Activated T-helper 1 cell treated with anti-CD3 and anti-CD28 coated beads, Interleukin-12 subunit alpha, Interleukin-12 subunit beta, Interleukin-2, Interleukin-4 antibody, amounts not matched to agents 30 ng/mL and 10 ng/mL and 1 ng/mL, durations not matched to agents 14 hours and 24 hours and 36 hours (primary cell): ENCODE data around the gene RIC8B. TPM values are rescaled to one million over a fixed set of nuclear protein-coding genes. Genes with fewer than 3 reads are reported as not detected.
"Not testable (repeated sequence)": the region's sequence is repeated elsewhere in the genome, so short reads cannot be mapped to it uniquely, and the experiment has no call there.

Experiments
- DNase-seq: peaks from one replicate; pipeline ENCODE4 v3.0.0; 2021; ENCODE audit warnings: low spot score
- H3K27ac Mint-ChIP-seq: one replicate; pipeline ENCODE4 v1.8.0; 2021; ENCODE audit warnings: mild to moderate bottlenecking, mixed read lengths
- H3K27me3 Mint-ChIP-seq: one replicate; pipeline ENCODE4 v1.8.0; 2022; ENCODE audit warnings: mild to moderate bottlenecking, moderate library complexity, mixed read lengths; ENCODE audit not compliant: insufficient read depth
- H3K36me3 Mint-ChIP-seq: one replicate; pipeline ENCODE4 v1.8.0; 2021; ENCODE audit warnings: low read depth, mixed read lengths
- H3K4me1 Mint-ChIP-seq: one replicate; pipeline ENCODE4 v1.8.0; 2021; ENCODE audit warnings: low read depth, mixed read lengths
- H3K4me3 Mint-ChIP-seq: one replicate; pipeline ENCODE4 v1.8.0; 2021; ENCODE audit warnings: mild to moderate bottlenecking, moderate library complexity, mixed read lengths
- H3K9me3 Mint-ChIP-seq: one replicate; pipeline ENCODE4 v1.8.0; 2021; ENCODE audit warnings: mixed read lengths
- intact Hi-C: fragments of 100-400 bp; cut with micrococcal nuclease; formaldehyde crosslinking; loops from one replicate; pipeline ENCODE4 v1.15.1; 2024
- total RNA-seq: library from RNA; stranded (reverse); gene quantifications from 2 replicates; pipeline ENCODE4 v1.2.3, GENCODE V29; 2022

Gene RIC8B, protein sequence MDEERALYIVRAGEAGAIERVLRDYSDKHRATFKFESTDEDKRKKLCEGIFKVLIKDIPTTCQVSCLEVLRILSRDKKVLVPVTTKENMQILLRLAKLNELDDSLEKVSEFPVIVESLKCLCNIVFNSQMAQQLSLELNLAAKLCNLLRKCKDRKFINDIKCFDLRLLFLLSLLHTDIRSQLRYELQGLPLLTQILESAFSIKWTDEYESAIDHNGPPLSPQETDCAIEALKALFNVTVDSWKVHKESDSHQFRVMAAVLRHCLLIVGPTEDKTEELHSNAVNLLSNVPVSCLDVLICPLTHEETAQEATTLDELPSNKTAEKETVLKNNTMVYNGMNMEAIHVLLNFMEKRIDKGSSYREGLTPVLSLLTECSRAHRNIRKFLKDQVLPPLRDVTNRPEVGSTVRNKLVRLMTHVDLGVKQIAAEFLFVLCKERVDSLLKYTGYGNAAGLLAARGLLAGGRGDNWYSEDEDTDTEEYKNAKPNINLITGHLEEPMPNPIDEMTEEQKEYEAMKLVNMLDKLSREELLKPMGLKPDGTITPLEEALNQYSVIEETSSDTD
- 11.4 and 12.3 TPM in 2 replicates for total RNA-seq

DNA sequence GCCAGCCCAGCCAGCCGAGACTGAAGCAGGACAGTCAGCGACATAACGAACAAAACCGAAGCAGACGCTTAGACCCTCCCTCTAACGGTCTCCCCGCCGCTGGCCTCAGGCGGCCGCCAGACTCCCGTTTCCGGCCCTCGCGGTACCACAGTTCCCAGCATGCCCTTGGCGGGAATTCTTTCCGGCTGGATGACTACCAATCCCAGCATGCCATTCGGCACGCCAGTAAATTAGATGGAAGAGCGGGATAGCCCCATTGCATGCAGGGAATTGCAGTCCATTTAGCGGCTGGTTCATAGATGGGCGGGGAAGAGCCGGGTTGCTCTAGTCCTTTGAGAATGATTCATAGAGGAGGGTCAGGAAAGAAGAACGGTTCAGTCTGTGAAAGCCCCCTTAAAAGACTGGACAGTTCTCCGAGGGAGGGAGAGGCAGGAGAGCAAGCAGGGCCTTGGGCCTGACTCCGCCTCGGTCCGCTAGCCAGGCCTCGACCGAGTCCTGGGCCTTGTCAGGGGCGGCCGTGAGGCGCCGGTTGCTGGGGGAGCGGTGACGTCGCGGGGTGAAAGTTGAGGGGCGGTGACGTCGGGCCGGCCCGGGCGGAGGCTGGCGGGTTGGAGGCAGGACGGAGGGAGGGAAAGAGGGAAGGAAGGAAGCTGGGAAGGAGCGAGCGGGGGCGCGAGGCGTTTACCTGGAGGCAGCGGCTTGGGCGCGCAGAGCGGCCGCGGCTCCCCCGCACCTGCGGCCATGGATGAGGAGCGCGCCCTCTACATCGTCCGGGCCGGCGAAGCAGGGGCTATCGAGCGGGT, at the start of gene RIC8B:
RIC8B (plus strand) TSS at position 678 of the 803 bp plus-strand sequence; CDS start at position 742, 64 bp downstream.
- intact Hi-C loops: loop anchor here (1.0 to 10.0 kb wide), 9 partner anchors 26 to 913 kb away; partner anchors contain the start of genes CRY1, POLR3B, PWP1 and TCP11L2
- H3K4me3 Mint-ChIP-seq: peak within 1 kb of the TSS; percentile 100
- H3K36me3 Mint-ChIP-seq: peaks cover 11% of the 10 kb centered on the region
- peaks cover 37% of the 10 kb centered on the region for H3K4me1 Mint-ChIP-seq
- H3K27ac Mint-ChIP-seq: peak within 1 kb of the TSS; percentile 98
- no peaks in the 10 kb centered on the region for H3K9me3 Mint-ChIP-seq
- peak; percentile 77 for DNase-seq
- H3K27me3 Mint-ChIP-seq: no peaks in the 10 kb centered on the region

DNA sequence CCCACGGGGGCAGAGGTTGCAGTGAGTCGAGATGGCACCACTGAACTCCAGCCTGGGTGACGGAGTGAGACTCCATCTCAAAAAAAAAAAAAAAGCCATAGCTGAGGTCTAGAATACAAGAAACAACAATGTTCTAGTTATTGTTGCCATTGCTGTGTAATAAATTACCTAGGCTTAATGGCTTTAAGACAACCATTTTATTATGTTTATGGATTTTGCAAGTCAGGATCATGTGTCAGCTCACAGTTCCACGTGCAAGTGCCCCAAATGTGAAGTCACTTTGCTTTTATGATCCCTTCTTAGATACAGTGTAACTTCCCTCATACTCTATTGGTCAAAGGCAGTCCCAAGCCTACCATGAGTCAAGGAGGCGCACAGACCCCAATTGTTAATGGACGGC, 49.5 kb upstream of the RIC8B start:
- H3K27ac Mint-ChIP-seq: no peak overlapping the region
- DNase-seq: no peak
- no peak overlapping the region for H3K4me3 Mint-ChIP-seq
- no peaks in the 10 kb centered on the region for H3K36me3 Mint-ChIP-seq
- peaks cover 3% of the 10 kb centered on the region for H3K27me3 Mint-ChIP-seq
- intact Hi-C loops: loop anchor here (5.0 kb wide), 1 partner anchor 192 kb away; no protein-coding TSS in a partner anchor
- H3K9me3 Mint-ChIP-seq: no peaks in the 10 kb centered on the region
- no peaks in the 10 kb centered on the region for H3K4me1 Mint-ChIP-seq

DNA sequence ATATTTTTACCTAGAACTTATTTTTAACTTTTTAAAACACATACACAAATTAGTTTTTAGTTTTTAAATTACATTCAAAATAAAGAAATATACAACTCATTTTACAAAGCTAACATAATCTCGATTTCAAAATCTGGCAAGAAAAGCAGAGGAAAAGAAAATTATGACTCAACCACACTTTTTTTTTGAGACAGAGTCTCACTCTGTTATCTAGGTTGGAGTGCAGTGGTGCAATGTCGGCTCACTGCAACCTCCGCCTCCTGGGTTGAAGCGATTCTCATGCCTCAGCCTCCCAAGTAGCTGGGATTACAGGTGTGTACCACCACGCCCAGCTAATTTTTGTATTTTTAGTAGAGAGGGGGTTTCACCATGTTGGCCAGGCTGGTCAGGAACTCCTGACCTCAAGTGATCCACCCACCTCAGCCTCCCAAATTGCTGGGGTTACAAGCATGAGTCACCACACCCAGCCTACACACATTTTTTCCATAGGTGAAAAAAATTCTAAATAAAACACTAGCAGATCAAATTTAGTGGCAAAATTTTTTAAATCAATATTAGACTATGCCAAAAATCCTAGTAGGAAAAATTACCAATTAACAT, 47.8 kb upstream of the RIC8B start:
- not testable (repeated sequence) for DNase-seq, H3K36me3 Mint-ChIP-seq

DNA sequence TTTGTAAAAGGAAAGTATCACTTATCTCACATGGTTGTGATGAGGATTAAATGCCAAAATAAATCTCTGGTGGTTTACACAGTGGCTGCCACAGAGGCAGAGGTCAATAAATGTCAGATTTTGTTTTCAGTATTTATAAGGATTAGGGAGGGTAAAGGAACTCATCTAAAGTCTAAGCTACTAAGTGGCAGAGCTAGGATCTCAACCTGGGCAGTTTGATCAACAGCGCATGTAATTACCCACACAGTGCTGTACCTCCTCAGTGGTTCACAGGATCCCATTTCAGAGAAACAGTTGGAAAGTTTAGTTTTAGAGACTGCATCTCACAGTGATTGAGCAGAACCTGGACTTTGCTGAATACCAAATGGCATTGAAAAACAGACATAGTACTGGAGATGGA, 44.9 kb upstream of the RIC8B start:
- intact Hi-C loops: loop anchor here (2.0 to 5.0 kb wide), 2 partner anchors 45 to 188 kb away; partner anchors contain the start of gene RIC8B
- Mint-ChIP-seq H3K36me3 (no peaks in the 10 kb centered on the region), H3K9me3 (no peaks in the 10 kb centered on the region), H3K27me3 (no peaks in the 10 kb centered on the region), H3K4me1 (no peaks in the 10 kb centered on the region), H3K27ac (no peak overlapping the region), H3K4me3 (no peak overlapping the region)
- no peak for DNase-seq

More for the DNA sequence above, 47.8 kb upstream of the RIC8B start:
- not testable (repeated sequence) for H3K4me3 Mint-ChIP-seq, H3K9me3 Mint-ChIP-seq, H3K4me1 Mint-ChIP-seq, H3K27ac Mint-ChIP-seq, H3K27me3 Mint-ChIP-seq
- intact Hi-C loops: loop anchor here (5.0 kb wide), 1 partner anchor 191 kb away; no protein-coding TSS in a partner anchor

DNA sequence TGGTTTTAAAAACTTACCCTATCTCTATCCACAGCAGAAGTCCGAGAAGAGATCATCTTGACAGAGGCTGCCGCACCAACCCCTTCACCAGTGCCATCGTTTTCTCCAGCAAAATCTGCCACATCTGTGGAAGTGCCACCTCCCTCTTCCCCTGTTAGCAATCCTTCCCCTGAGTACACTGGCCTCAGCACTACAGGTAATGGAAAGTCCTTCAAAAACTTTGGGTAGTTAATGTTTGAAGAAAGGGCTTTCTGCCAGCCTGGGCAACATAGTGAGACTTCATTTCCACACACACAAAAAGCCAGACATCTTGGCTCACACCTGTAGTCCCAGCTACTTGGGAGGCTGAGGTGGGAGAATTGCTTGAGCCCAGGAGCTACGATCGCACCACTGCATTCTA, 41.6 kb upstream of the RIC8B start:
- Mint-ChIP-seq H3K27ac (no peak overlapping the region), H3K4me1 (no peaks in the 10 kb centered on the region), H3K27me3 (peaks cover 13% of the 10 kb centered on the region), H3K36me3 (no peaks in the 10 kb centered on the region), H3K9me3 (no peaks in the 10 kb centered on the region), H3K4me3 (no peak overlapping the region)
- no peak for DNase-seq
- intact Hi-C loops: no loop called here

DNA sequence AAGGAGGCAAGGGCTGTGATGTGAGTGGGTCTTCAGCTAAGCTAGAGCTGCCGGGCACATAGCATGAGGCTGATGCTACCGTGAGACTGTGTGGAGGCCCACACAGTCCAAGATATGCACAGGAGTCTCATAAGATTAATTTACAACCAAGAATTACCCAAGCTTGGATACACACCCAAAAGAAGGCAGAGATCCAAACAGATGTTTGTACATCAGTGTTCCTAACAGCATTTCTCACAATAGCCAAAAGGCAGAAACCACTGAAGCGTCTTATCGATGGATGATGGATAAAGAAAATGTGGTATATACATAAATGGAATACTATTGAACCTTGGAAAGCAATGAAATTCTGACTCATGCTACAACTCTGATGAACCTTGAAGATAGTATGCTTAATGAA, 40.8 kb upstream of the RIC8B start:
- no peaks in the 10 kb centered on the region for H3K4me1 Mint-ChIP-seq
- intact Hi-C loops: no loop called here
- DNase-seq: no peak
- H3K27me3 Mint-ChIP-seq: peaks cover 13% of the 10 kb centered on the region
- H3K27ac Mint-ChIP-seq: no peak overlapping the region
- H3K4me3 Mint-ChIP-seq: no peak overlapping the region
- no peaks in the 10 kb centered on the region for H3K9me3 Mint-ChIP-seq
- no peaks in the 10 kb centered on the region for H3K36me3 Mint-ChIP-seq

DNA sequence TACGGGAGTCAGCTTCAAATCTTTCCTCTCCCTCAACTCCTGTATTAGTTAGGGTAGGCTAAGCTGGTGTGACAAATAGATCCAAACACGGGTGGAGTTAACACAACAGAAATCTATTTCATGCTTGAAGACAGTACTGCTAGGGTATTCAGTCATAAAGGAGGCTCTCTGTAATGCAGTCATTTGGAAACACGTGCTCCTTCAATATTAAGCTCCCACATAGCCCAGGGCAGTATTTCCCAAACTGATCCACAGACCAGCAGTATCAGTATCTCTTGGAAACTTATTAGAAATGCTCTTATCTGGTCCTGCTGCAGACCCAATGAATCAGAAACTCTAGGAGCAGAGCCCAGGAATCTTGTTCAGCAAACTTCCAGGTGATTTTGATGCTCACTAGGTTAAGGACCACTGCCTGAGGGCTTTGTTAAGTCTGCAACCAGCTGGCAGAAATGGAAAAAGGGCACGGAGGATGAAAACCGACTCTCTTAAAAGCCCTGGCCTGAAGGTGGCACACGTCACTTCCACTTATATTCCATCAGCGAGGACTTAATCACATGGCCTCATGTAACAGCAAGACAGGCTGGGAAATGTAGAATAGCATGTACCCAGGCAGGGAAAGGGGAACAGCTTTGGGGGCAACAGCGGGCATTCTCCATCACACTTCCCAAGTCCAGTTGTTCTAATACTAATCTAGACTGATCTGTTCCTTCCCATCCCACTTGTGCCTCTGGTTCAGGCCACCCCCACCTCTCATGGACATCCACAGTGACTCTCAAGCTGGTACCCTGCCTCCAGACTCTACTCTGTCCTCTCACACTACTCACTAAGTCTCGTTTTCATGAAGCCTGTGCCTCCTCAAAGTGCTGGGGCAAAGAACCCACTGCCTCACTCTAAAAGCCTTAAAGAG, 38.2 kb upstream of the RIC8B start:
- no peak for DNase-seq
- Mint-ChIP-seq H3K4me1 (no peaks in the 10 kb centered on the region), H3K27me3 (peaks cover 17% of the 10 kb centered on the region), H3K9me3 (no peaks in the 10 kb centered on the region), H3K36me3 (no peaks in the 10 kb centered on the region), H3K4me3 (no peak overlapping the region), H3K27ac (no peak overlapping the region)
- intact Hi-C loops: no loop called here

DNA sequence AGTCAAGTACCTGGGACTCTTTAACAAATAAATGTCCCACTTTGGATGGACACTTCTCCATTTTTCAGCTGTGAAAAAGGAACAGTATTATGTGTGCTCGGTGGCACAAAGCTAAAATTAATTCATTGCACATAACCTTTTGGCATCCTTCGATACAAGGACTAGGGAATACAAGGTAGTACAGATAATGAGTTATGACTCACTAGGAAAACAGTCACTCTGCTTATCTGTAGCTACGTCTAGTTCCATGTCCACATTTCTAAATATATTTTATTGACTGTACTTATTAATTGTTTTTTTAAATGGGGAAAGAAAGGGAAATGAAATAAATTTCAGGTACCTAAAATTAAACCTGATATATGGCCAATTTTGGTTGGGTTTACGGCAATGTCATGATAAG, 35.2 kb upstream of the RIC8B start:
- Mint-ChIP-seq H3K9me3 (no peaks in the 10 kb centered on the region), H3K4me3 (no peak overlapping the region), H3K27ac (no peak overlapping the region), H3K27me3 (peaks cover 29% of the 10 kb centered on the region), H3K4me1 (no peaks in the 10 kb centered on the region), H3K36me3 (no peaks in the 10 kb centered on the region)
- DNase-seq: no peak
- intact Hi-C loops: no loop called here

DNA sequence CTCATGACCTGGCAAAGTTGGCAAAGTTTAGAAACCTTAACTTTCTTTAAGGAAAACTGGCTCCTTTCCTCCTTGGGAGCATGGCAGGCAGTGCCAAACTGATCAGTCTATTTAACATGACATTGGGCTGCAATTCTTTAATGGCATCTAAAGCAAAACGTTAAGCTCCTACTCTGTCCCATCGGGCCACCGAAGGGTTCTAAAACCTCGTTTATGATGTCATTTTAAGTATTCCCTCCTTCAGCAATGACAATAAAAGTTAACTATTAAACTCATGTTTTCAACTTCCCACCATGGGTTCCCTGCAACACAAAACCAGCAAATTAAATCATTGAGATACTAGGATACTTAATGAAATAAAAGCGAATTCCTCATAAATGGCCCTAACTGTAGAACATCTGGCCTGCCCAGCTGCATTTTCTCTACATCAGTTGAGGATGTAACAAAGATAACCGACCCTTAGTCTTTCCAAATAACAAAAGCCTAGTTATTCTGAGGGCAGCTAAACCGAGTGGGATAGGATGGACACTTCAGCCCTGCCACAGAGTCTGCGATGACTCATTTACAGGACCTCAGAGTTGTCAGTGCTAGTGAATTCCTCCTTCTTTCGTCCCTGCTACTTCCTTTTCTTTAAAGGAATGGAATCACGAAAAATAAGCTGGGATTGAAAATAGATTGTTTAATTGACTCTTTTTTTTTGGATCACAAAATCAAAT, 34.5 kb upstream of the RIC8B start:
- Mint-ChIP-seq H3K4me3 (no peak overlapping the region), H3K27me3 (peaks cover 27% of the 10 kb centered on the region), H3K9me3 (no peaks in the 10 kb centered on the region), H3K27ac (no peak overlapping the region), H3K4me1 (no peaks in the 10 kb centered on the region), H3K36me3 (no peaks in the 10 kb centered on the region)
- intact Hi-C loops: no loop called here
- DNase-seq: no peak

DNA sequence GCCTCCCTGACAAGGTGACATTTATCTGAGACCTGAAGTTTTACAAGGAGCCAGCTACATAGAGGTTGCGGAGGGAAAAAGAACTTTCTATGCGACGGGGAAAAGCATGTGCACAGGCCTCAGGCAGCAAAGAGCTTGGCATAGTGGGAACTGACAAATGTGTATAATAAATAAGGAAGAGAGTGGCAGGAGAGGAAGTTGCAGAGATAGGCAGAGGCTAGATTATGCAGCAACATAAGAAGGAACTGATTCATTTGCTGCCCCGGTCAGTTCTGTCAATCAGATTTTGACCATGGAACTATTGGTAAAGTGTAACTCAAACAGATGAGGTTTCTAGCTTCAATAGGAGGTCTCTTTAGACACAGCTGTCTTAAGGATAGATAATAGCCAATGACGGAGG, 33.7 kb upstream of the RIC8B start:
- Mint-ChIP-seq H3K36me3 (no peaks in the 10 kb centered on the region), H3K27me3 (peaks cover 28% of the 10 kb centered on the region), H3K4me1 (no peaks in the 10 kb centered on the region), H3K9me3 (no peaks in the 10 kb centered on the region), H3K27ac (no peak overlapping the region), H3K4me3 (no peak overlapping the region)
- intact Hi-C loops: no loop called here
- DNase-seq: no peak

DNA sequence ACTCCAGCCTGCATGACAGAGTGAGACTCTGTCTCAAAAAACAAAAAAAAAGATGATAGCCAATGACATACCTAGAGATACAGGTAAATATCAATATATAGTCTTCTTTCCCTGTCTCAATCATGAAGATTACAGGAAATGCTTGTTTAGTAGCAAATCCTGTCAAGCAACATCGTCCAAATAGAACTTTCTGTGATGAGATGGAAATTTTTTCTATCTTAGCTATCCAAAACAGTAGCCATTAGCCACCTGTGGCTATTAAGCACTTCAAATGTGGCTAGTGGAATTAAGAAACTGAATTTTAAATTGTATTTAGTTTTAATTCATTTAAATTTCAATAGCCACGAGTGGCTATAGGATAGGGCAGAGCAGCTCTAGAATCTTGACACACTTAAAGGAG, 33.2 kb upstream of the RIC8B start:
- DNase-seq: no peak
- H3K36me3 Mint-ChIP-seq: no peaks in the 10 kb centered on the region
- no peak overlapping the region for H3K27ac Mint-ChIP-seq
- no peak overlapping the region for H3K4me3 Mint-ChIP-seq
- H3K4me1 Mint-ChIP-seq: no peaks in the 10 kb centered on the region
- no peaks in the 10 kb centered on the region for H3K9me3 Mint-ChIP-seq
- intact Hi-C loops: no loop called here
- H3K27me3 Mint-ChIP-seq: peaks cover 23% of the 10 kb centered on the region
